Stimulated activated CD8-positive, alpha-beta memory T cell treated with anti-CD3 and anti-CD28 coated beads, Interleukin-7, amount 100 ng/mL, for 1 hour (primary cell): ENCODE data around the gene INPP4B.

Experiments used
- DNase-seq, 2 donors: peaks; one replicate each; pipeline ENCODE4 v3.0.0-alpha.2; 2020; ENCODE audit warnings: low read depth in 2 of 2

The INPP4B gene

GRCh38 chr4:142377342-142378091 lies 468.6 kb downstream of the INPP4B start:
- DNase-seq: no peak

GRCh38 chr4:142376204-142376603 lies 469.9 kb downstream of the INPP4B start:
- no peak for DNase-seq

- DNase-seq: no peak
These were observed 472.5 kb downstream of the INPP4B start for GRCh38 chr4:142373610-142374009.

DNA sequence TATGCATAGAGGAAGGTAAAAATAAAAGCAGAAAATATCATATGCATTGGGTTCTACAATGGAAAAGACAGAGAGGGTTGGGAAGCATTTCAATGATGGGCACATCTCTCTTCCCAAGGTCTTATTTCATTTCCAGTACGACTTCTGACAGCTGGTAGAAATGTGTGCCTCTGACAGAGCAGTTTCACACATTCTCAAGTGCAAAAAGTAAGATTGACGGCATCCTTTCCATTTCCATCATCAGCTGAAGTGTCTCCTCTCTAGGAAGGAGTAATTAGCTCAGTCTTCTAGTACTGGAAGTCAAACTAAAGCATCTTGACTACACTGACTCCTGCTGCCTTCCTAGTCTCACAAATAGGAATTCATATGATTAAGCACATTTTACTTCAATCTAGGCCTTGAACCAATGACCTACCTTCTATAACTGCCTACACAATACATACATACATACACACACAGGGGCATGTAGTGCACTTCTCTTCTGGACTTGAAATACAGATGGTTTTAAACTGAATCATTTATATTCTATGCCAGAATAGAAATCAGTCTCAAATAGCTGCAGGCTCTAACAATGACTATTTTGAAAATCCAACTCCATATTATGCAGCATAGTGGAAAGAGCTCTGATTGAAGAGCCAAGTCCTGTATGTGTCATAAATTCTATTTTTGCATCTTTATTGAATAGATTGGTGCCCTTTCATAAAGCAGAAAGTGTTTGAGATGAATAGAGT lies 473.4 kb downstream of the INPP4B start:
- no peak for DNase-seq

GRCh38 chr4:142369141-142369540 lies 477.0 kb downstream of the INPP4B start:
- DNase-seq: no peak

DNA sequence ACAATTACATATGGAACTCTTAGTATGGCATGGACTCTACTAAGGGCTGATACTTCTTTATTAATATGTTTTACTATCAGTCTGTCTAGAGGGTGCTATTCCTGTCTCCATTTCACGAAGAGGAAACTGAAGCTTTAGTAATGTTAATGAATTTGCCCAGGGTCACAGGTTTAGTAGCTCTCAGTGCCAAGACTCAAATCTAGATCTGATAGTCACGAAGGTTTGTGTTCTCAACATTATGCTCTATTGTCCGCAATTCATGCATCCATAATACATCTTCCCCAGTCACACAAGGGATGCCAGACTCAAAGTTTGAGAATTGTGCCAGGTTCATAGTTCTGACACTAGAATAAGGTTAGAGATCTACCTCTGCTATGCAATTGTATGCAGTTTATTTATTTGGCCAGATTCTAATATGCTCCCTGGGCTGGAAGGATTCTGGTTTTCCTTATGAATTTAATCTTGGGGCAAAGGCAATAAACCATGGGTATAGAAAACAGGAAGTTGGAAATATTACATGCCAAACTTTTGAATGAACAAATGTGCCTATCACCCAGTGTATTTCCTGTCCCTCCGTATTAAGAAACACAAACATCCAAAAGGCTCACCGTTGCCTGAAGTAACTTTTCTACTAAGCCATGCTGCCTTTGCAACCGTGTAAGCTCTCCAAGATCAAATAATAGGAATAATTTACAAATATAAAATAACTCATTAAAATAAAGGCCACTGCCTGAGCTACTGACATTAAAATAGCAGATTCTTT lies 478.5 kb downstream of the INPP4B start:
- no peak for DNase-seq

DNA sequence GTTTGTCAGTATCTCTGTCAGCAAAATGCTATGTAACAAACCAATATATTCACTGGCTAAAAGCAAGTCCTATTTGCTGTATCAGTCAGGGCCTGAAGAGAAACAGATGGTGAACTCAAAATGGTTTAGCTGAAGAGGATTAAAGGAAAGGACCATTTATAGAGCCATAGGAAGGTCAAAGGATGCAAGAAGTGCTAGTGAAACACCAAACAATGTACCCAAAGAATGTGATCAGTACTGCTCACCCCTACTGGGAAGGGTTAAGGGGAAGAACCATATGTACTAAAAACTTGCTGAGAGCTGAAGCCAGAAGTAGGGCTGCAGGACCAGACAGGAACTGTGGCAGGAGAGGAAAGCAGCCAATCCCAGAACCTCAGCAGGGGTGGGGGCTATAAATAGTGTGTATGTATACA lies 479.3 kb downstream of the INPP4B start:
- no peak for DNase-seq

DNA sequence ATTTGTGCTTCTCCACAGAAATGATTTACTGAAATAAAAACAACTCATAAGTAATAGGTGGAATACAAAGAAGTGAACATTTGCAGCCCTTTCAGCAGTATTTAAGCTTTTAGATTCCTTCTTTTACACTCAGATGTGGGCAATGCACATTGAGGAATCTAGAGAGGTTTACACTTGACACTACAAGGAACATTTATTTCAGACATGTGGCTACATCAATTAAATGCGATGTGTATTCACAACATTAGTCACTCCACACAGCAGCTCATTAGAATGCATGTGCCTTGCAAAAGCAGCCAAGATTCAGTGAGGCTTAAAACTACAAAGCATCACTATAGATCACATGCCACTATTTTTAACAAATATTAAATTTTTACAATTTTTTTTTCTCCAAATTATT lies 480.7 kb downstream of the INPP4B start:
- no peak for DNase-seq

DNA sequence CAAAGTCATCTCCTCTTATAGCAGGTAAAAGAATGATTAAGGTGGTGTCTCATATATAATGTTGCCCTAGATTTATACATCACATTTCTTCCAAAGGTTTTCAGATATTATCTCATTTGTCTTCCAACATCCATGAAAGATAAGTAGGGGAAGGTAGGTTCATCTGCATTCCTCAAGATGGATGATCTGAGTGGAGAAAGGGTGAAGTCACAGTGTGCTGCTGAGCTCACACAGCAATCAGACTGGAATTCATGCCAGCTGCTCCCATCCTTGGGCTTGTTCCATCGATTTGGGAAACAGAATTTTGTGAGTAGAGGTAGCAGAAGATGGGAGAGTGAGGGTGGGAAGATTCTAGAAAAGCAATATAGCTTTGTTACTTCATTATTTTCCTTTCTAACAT lies 482.4 kb downstream of the INPP4B start:
- DNase-seq: no peak

GRCh38 chr4:142361981-142362380 lies 484.1 kb downstream of the INPP4B start:
- DNase-seq: no peak

- no peak for DNase-seq
These were observed 485.4 kb downstream of the INPP4B start for GRCh38 chr4:142360657-142361056.

- no peak for DNase-seq
These were observed 487.4 kb downstream of the INPP4B start for GRCh38 chr4:142358656-142359055.

GRCh38 chr4:142356801-142357200 lies 489.3 kb downstream of the INPP4B start:
- DNase-seq: no peak

DNA sequence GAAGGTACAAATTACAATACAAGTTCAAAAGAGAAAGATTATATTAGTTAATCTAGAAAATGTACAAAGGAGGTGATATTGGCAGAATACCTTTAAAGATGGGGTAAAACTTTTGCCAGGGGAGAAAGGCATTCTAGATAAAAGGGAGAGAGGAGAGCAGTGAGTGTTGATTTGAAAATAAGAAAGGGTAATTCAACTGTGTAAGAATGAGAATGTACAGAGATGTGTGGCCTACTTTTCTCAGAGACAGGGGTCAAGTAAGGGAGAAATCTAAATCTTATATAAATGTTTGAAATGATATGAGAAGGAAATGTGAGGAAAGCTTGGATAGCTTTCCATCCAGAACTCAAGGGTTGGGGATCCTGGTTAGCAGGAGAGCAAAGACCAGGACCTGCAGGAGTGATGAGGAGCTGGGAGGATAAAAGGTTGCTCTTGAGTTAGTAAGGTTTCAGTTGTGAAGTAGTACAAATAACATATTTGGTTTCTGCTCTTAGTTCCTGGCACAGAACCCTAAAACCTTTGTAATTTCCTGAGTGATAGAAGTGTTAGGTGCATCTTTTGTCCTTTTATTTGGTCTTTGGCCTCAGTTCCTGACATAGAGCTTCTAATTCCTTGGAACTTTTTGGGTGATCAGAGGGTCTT lies 489.9 kb downstream of the INPP4B start:
- DNase-seq: no peak

GRCh38 chr4:142355421-142355930 lies 490.6 kb downstream of the INPP4B start:
- DNase-seq: no peak

GRCh38 chr4:142354794-142355420 lies 491.2 kb downstream of the INPP4B start:
- DNase-seq: no peak

DNA sequence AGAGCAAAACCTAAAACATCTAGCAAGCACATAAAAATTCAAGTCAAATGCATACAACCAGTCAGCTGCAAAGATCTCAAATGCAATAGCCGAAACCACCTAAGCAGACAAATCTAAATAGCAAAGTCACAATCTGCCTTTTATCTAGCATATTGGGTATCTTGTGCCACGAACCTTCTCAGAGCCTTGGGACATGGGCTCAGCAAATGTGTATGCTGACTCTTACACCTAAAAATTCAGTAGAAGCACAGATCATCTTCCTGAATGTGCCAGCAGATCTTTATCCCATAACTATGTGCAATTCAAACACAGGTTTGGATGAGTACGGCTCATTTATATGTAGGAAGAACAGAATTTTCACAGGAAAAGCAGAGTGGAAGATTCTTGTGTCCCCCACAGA lies 492.1 kb downstream of the INPP4B start:
- DNase-seq: no peak

GRCh38 chr4:142353149-142353738 lies 492.9 kb downstream of the INPP4B start:
- no peak for DNase-seq

DNA sequence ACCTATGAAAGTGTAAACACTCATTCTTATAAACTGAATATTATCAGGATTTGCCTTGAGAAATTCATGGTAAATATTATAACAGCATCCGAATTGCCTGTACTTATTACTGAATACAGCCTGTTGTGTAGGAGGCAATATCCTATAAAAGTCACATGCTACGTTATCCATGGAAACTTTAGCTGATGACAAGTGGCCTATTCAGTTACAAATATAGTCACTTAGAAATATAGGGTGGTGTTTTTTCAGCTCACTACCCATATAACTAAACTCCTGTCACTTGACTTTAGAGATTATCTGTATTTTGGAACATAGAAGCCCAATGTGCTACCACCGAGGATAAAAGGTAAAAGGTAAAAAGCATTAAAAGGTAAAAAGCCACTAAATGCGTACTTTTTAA lies 493.4 kb downstream of the INPP4B start:
- DNase-seq: no peak

GRCh38 chr4:142351958-142352357 lies 494.1 kb downstream of the INPP4B start:
- no peak for DNase-seq

- DNase-seq: no peak
These were observed 495.2 kb downstream of the INPP4B start for GRCh38 chr4:142350871-142351270.
